Mesodermal cell (in vitro differentiated cells): Measurements from ENCODE around the gene SCMH1.

ENCODE experiments used
- H3K27ac ChIP-seq: 2 replicates; pipeline ENCODE4 v1.7.0; 2013; ENCODE audit warnings: mild to moderate bottlenecking, low read depth, low read length, moderate library complexity; ENCODE audit not compliant: severe bottlenecking
- H3K36me3 ChIP-seq: 2 replicates; pipeline ENCODE4 v1.7.1; 2013; ENCODE audit warnings: mild to moderate bottlenecking, low read length, moderate library complexity; ENCODE audit not compliant: control insufficient read depth, insufficient read depth
- H3K4me1 ChIP-seq: one replicate; pipeline ENCODE4 v1.7.1; 2013; ENCODE audit warnings: mild to moderate bottlenecking, low read length; ENCODE audit not compliant: insufficient read depth, control insufficient read depth, poor library complexity, severe bottlenecking
- H3K4me3 ChIP-seq: 2 replicates; pipeline ENCODE4 v1.7.0; 2013; ENCODE audit warnings: low read length, control low read depth, mild to moderate bottlenecking; ENCODE audit not compliant: insufficient read depth, poor library complexity, severe bottlenecking; ENCODE audit errors: extremely low read depth
- H3K9me3 ChIP-seq: 2 replicates; pipeline ENCODE4 v1.7.1; 2013; ENCODE audit warnings: mild to moderate bottlenecking, low read length, moderate library complexity; ENCODE audit not compliant: control insufficient read depth
- WGBS, 2 experiments: methylation state at CpG; one replicate each; pipeline ENCODE4 v1.1.5; 2013; ENCODE audit warnings: missing lambda C conversion rate in 2 of 2; ENCODE audit not compliant: insufficient coverage in 2 of 2; 5-methylcytosine and 5-hydroxymethylcytosine counted together

SCMH1 gene

GRCh38 chr1:41009466-41009865 is 232.6 kb downstream of the SCMH1 start:
- H3K9me3 ChIP-seq, result no peaks in the 10 kb centered on the region
- H3K27ac ChIP-seq, result no peak overlapping the region
- peaks cover 25% of the 10 kb centered on the region for H3K4me1 ChIP-seq
- peaks cover 100% of the 10 kb centered on the region for H3K36me3 ChIP-seq
- WGBS, 2 experiments, result 90 to 100% methylated on average over 7 of the region's 8 CpGs
- no peak overlapping the region for H3K4me3 ChIP-seq

GRCh38 chr1:41006942-41007865 is 234.9 kb downstream of the SCMH1 start:
- WGBS, 2 experiments, result 95 to 98% methylated on average over 14 of the region's 19 CpGs
- peaks cover 99% of the 10 kb centered on the region for H3K36me3 ChIP-seq
- H3K4me3 ChIP-seq, result no peak overlapping the region
- H3K9me3 ChIP-seq, result no peaks in the 10 kb centered on the region
- peak overlapping the region; percentile 60 for H3K27ac ChIP-seq
- H3K4me1 ChIP-seq, result peaks cover 19% of the 10 kb centered on the region

- 90 to 93% methylated on average over 2 to 3 of the region's 5 CpGs for WGBS, 2 experiments
- Histone ChIP-seq H3K4me3 (no peak overlapping the region), H3K9me3 (no peaks in the 10 kb centered on the region), H3K4me1 (peaks cover 19% of the 10 kb centered on the region), H3K27ac (no peak overlapping the region), H3K36me3 (peaks cover 99% of the 10 kb centered on the region)
These were observed 236.2 kb downstream of the SCMH1 start for GRCh38 chr1:41005876-41006275.

- Histone ChIP-seq H3K4me3 (no peak overlapping the region), H3K4me1 (peaks cover 19% of the 10 kb centered on the region), H3K27ac (no peak overlapping the region), H3K9me3 (no peaks in the 10 kb centered on the region), H3K36me3 (peaks cover 98% of the 10 kb centered on the region)
- 94 to 96% methylated on average over 10 to 11 of the region's 11 CpGs for WGBS, 2 experiments
These were observed 238.4 kb downstream of the SCMH1 start for GRCh38 chr1:41003640-41004220.

GRCh38 chr1:41003127-41003639 is 238.9 kb downstream of the SCMH1 start:
- H3K27ac ChIP-seq, result no peak overlapping the region
- whole genome bisulfite sequencing, 2 experiments, result 91 to 98% methylated on average over 9 of the region's 9 CpGs
- no peak overlapping the region for H3K4me3 ChIP-seq
- H3K4me1 ChIP-seq, result peaks cover 18% of the 10 kb centered on the region
- no peaks in the 10 kb centered on the region for H3K9me3 ChIP-seq
- H3K36me3 ChIP-seq, result peaks cover 98% of the 10 kb centered on the region

GRCh38 chr1:40998668-40999067 is 243.4 kb downstream of the SCMH1 start:
- H3K36me3 ChIP-seq, result peaks cover 95% of the 10 kb centered on the region
- 97 to 100% methylated on average over 1 to 2 of the region's 4 CpGs for WGBS, 2 experiments
- no peak overlapping the region for H3K4me3 ChIP-seq
- H3K4me1 ChIP-seq, result no peaks in the 10 kb centered on the region
- H3K9me3 ChIP-seq, result no peaks in the 10 kb centered on the region
- no peak overlapping the region for H3K27ac ChIP-seq

- Histone ChIP-seq H3K27ac (no peak overlapping the region), H3K9me3 (no peaks in the 10 kb centered on the region), H3K36me3 (peaks cover 96% of the 10 kb centered on the region), H3K4me3 (no peak overlapping the region), H3K4me1 (no peaks in the 10 kb centered on the region)
- 84 to 92% methylated on average over 5 to 6 of the region's 8 CpGs for WGBS, 2 experiments
These were observed 245.0 kb downstream of the SCMH1 start for GRCh38 chr1:40997096-40997495.

- Histone ChIP-seq H3K4me1 (peaks cover 9% of the 10 kb centered on the region), H3K27ac (no peak overlapping the region), H3K36me3 (peaks cover 100% of the 10 kb centered on the region), H3K4me3 (no peak overlapping the region), H3K9me3 (no peaks in the 10 kb centered on the region)
- 100% methylated on average over 2 to 3 of the region's 5 CpGs for WGBS, 2 experiments
These were observed 253.0 kb downstream of the SCMH1 start for GRCh38 chr1:40989066-40989465.

GRCh38 chr1:40988280-40988679 is 253.8 kb downstream of the SCMH1 start:
- peaks cover 100% of the 10 kb centered on the region for H3K36me3 ChIP-seq
- H3K9me3 ChIP-seq, result no peaks in the 10 kb centered on the region
- H3K27ac ChIP-seq, result no peak overlapping the region
- H3K4me3 ChIP-seq, result no peak overlapping the region
- H3K4me1 ChIP-seq, result peaks cover 15% of the 10 kb centered on the region
- WGBS, 2 experiments, result 100% methylated on average over 2 to 3 of the region's 3 CpGs

- 90 to 94% methylated on average over 8 of the region's 9 CpGs for WGBS, 2 experiments
- H3K36me3 ChIP-seq, result peaks cover 100% of the 10 kb centered on the region
- no peak overlapping the region for H3K27ac ChIP-seq
These were observed 254.4 kb downstream of the SCMH1 start for GRCh38 chr1:40987439-40988276.

More at GRCh38 chr1:40987439-40988276, 254.4 kb downstream of the SCMH1 start:
- Histone ChIP-seq H3K9me3 (no peaks in the 10 kb centered on the region), H3K4me1 (peaks cover 19% of the 10 kb centered on the region), H3K4me3 (no peak overlapping the region)
